Body of pancreas (tissue), 4 donors: Measurements from ENCODE around the gene RNU7-1. TPM values are rescaled to one million over a fixed set of nuclear protein-coding genes. Genes with fewer than 3 reads are reported as not detected.

Experiments
- ATAC-seq: fragments of 150-250 bp; one replicate; pipeline ENCODE4 v1.9.1; 2016
- DNase-seq, 4 donors: peaks; one replicate each; pipeline ENCODE4 v3.0.0-alpha.2; 2019
- H3K27ac ChIP-seq, 4 donors: fragments of 200-600 bp; sonication (generic); 1 replicate in 3 of 4; 2 replicates in 1 of 4; pipeline versions ENCODE4 v1.5.1 to v1.6.1; 2016 to 2019; ENCODE audit warnings: mild to moderate bottlenecking in 1 of 4, mixed read lengths in 1 of 4, moderate library complexity in 1 of 4
- H3K27me3 ChIP-seq, 2 donors: fragments of 200-600 bp; sonication (generic); one replicate each; pipeline ENCODE4 v1.6.0; 2016; ENCODE audit warnings: mild to moderate bottlenecking in 1 of 2
- H3K36me3 ChIP-seq, 2 donors: fragments of 200-600 bp; sonication (generic); replicated peaks in 1 of 2; 2 replicates each; pipeline ENCODE4 v1.5.1; 2016; ENCODE audit warnings: low read depth in 2 of 2; ENCODE audit not compliant: insufficient read depth in 1 of 2
- H3K4me1 ChIP-seq: fragments of 200-600 bp; sonication (generic); one replicate; pipeline ENCODE4 v1.6.0; 2016
- H3K4me3 ChIP-seq, 2 donors: fragments of 200-600 bp; sonication (generic); 1 replicate in 1 of 2; 2 replicates in 1 of 2; pipeline ENCODE4 v1.5.1; 2016 to 2019
- H3K9me3 ChIP-seq, 3 donors: fragments of 200-600 bp; sonication (generic); 1 replicate in 2 of 3; 2 replicates in 1 of 3; pipeline ENCODE4 v1.5.1; 2016
- POLR2A ChIP-seq, 3 donors: fragments of 450-650 bp; IDR thresholded peaks; one replicate each; pipeline ENCODE4 v1.6.1; 2016; ENCODE audit warnings: antibody characterized with exemption in 3 of 3, mild to moderate bottlenecking in 2 of 3
- WGBS, 2 donors: methylation state at CpG; one replicate each; pipeline ENCODE4 v1.1.5; 2017; 5-methylcytosine and 5-hydroxymethylcytosine counted together
- intact Hi-C: fragments of 100-400 bp; cut with DNase I; formaldehyde crosslinking; loops from one replicate; pipeline ENCODE4 v1.15.1; 2023
- total RNA-seq, 2 donors: library from RNA; depleted of rRNA; stranded (reverse); fragments of >200 nt; gene quantifications; one replicate each; pipeline ENCODE4 v1.1.0, GENCODE V29; 2016
- TF ChIP-seq, protein P1 (sequence below), 7 experiments: fragments of 450-650 bp in 4 of 7; fragments of 200-600 bp in 3 of 7; sonication (generic) in 3 of 7; IDR thresholded peaks; one replicate each; pipeline ENCODE4 v1.5.1; 2016 to 2019; ENCODE audit warnings: antibody characterized with exemption in 7 of 7

The RNU7-1 gene
- total RNA-seq, 2 donors from 2014 or later, result not detected

DNA sequence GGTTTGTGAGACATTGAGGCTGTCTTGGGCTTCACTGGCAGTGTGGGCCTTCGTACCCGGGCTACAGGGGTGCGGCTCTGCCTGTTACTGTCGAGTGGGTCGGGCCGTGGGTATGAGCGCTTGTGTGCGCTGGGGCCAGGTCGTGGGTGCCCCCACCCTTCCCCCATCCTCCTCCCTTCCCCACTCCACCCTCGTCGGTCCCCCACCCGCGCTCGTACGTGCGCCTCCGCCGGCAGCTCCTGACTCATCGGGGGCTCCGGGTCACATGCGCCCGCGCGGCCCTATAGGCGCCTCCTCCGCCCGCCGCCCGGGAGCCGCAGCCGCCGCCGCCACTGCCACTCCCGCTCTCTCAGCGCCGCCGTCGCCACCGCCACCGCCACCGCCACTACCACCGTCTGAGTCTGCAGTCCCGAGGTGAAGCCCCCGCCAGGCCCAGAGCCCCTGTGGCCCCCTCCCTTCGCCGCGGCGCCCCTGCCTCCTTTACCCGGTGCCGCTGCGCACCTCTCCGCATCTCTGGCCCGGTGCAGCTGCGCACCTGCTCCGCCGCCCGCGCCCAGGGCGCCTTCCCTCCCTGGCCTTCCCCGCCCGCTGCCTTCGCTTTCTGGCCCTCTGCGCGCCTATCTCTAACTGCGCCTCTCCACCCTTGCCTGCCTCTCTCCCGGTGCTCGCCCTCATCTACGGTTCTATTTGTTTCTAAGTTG lies 29.2 kb upstream of the RNU7-1 start, which contains the start of gene ENO2:
ENO2 (plus strand) TSS at position 335 of the 701 bp plus-strand sequence. CDS start 1,253 bp downstream, outside the sequence.
- ATAC-seq (peak; percentile 78), DNase-seq (peak in 3 of 4 donors; percentile 63 to 69 (median 69))
- peaks cover 0 to 15% of the 10 kb centered on the region in 2 donors for H3K27me3 ChIP-seq
- intact Hi-C loops, result no loop called here
- TF ChIP-seq, protein P1, sequence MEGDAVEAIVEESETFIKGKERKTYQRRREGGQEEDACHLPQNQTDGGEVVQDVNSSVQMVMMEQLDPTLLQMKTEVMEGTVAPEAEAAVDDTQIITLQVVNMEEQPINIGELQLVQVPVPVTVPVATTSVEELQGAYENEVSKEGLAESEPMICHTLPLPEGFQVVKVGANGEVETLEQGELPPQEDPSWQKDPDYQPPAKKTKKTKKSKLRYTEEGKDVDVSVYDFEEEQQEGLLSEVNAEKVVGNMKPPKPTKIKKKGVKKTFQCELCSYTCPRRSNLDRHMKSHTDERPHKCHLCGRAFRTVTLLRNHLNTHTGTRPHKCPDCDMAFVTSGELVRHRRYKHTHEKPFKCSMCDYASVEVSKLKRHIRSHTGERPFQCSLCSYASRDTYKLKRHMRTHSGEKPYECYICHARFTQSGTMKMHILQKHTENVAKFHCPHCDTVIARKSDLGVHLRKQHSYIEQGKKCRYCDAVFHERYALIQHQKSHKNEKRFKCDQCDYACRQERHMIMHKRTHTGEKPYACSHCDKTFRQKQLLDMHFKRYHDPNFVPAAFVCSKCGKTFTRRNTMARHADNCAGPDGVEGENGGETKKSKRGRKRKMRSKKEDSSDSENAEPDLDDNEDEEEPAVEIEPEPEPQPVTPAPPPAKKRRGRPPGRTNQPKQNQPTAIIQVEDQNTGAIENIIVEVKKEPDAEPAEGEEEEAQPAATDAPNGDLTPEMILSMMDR (IDR thresholded peaks at IDR 0.05), result no peak
- TF ChIP-seq POLR2A (IDR thresholded peaks at IDR 0.05), result peak in 2 of 3 donors; percentile 14 to 15
- H3K4me1 ChIP-seq, result peaks cover 17% of the 10 kb centered on the region
- peak within 1 kb of the TSS in 3 of 4 donors; percentile 21 to 50 (median 49) for H3K27ac ChIP-seq
- H3K36me3 ChIP-seq, result no peaks in the 10 kb centered on the region
- 0% methylated on average over 33 to 67 of the region's 68 CpGs for WGBS, 2 donors
- H3K4me3 ChIP-seq, result peak within 1 kb of the TSS; percentile 14 to 15
- no peaks in the 10 kb centered on the region for H3K9me3 ChIP-seq

DNA sequence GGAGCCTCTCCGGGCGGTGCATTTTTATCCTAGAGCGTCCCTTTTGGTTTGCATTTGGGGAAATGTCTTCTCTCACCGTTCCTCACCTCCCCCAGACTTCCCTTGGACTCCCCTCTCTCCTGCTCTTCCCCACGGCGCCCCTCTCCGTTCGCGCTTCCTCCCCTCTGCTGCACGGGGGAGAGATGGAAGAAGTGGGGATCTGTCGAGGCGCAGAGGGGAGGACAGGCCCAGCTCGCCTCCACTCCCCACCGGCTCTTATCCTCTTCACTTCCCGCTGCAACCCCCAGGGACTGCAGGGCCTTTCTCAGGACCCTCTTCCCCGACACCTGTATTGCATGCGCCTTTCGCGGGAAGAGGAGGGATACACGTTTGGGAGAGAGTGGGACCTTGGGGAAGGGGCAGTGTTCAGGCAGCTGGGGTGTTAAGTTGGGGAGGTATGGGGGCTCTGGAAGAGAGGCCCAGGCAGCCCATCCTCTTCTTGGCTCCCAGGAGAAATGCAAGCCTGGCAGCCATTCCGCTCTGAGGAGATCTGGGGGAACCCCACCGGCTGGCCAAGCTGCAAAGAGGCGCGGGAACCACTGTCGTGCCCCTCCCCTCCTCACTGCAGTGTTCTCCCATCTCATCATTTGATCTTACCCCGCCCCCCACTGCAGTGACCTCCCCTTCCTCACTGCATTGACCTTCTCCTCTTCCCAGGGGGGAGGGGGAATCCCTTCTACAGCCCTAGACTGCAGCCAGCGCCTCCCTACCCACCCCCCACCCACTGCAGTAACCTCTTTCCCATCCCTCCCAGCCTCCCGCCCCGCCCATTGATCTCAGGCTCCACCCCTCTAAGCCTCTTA lies 28.4 kb upstream of the RNU7-1 start:
- Histone ChIP-seq H3K4me1 (peaks cover 17% of the 10 kb centered on the region), H3K27ac (peak overlapping the region in 2 of 4 donors; percentile 21 to 49), H3K27me3 (peaks cover 0 to 15% of the 10 kb centered on the region in 2 donors), H3K9me3 (no peaks in the 10 kb centered on the region), H3K4me3 (peak overlapping the region in 1 of 2 donors; percentile 15), H3K36me3 (no peaks in the 10 kb centered on the region)
- WGBS, 2 donors, result 23 to 24% methylated on average over 29 of the region's 29 CpGs
- ATAC-seq (no peak), DNase-seq (no peak)
- no peak for TF ChIP-seq POLR2A (IDR thresholded peaks at IDR 0.05)
- TF ChIP-seq, protein P1 (IDR thresholded peaks at IDR 0.05), result no peak
- intact Hi-C loops, result no loop called here

DNA sequence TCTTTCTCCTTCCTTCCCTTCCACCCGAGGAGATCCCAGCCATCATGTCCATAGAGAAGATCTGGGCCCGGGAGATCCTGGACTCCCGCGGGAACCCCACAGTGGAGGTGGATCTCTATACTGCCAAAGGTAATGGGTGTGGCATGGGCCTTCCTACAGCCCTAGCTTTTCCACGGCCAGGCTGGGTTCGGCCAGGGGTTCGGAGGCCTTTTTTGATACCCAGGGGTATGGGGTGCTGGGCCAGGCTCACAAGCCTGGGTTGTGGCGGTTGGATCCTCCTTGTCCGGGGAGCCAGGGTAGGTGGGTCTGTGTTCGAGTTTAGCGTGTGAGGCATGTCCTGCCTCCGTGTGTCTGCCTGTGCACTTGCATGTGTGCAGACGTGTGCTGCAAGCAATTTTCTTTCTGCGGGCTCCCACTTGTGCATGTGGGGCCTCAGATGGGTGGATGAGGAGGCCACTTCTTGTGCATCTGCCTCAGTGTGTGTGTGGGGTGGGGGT lies 27.8 kb upstream of the RNU7-1 start:
- no peak for DNase-seq
- intact Hi-C loops, result no loop called here
- 68 to 74% methylated on average over 5 to 14 of the region's 14 CpGs for WGBS, 2 donors
- H3K27ac ChIP-seq, result no peak overlapping the region
- H3K4me1 ChIP-seq, result peaks cover 17% of the 10 kb centered on the region
- no peaks in the 10 kb centered on the region for H3K36me3 ChIP-seq
- no peak overlapping the region for H3K4me3 ChIP-seq
- no peak for ATAC-seq
- TF ChIP-seq POLR2A (IDR thresholded peaks at IDR 0.05), result no peak
- TF ChIP-seq, protein P1 (IDR thresholded peaks at IDR 0.05), result no peak
- H3K27me3 ChIP-seq, result peaks cover 0 to 15% of the 10 kb centered on the region in 2 donors
- no peaks in the 10 kb centered on the region for H3K9me3 ChIP-seq

DNA sequence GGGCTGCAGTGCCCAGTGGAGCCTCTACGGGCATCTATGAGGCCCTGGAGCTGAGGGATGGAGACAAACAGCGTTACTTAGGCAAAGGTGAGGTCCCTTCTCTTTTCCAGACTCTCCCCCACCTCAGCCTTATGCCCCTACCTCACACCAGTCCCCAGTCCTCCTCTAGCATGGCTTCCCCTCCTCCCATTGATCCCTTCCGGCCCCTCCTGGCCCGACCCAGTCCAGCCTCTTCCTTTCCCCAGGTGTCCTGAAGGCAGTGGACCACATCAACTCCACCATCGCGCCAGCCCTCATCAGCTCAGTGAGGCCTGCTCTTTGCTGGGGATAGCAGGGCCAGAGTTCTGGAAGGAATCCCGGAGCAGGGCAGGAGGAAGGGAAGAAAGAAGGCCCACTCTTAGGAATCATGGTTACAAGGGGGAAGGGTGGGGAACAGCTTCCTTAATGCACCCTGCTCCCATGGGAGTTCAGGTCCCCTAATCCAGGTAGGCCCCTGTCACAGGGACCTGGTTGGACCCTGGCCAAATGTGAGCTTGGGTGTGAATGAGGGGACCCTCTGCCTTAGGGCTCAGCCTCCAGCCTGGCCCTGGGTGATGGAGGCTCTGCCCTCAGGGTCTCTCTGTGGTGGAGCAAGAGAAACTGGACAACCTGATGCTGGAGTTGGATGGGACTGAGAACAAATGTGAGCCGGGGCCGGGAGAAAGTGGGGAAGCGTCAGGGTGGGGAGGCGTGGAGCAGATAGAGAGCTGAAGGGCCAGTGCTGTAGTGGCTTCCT lies 27.0 kb upstream of the RNU7-1 start:
- H3K4me1 ChIP-seq, result peaks cover 17% of the 10 kb centered on the region
- WGBS, 2 donors, result 78 to 85% methylated on average over 11 of the region's 11 CpGs
- no peak for TF ChIP-seq POLR2A (IDR thresholded peaks at IDR 0.05)
- TF ChIP-seq, protein P1 (IDR thresholded peaks at IDR 0.05), result no peak
- intact Hi-C loops, result no loop called here
- H3K9me3 ChIP-seq, result no peaks in the 10 kb centered on the region
- ATAC-seq (no peak), DNase-seq (no peak)
- no peak overlapping the region for H3K27ac ChIP-seq
- H3K36me3 ChIP-seq, result no peaks in the 10 kb centered on the region
- H3K4me3 ChIP-seq, result no peak overlapping the region
- peaks cover 0 to 15% of the 10 kb centered on the region in 2 donors for H3K27me3 ChIP-seq
